Measurements from ENCODE around the gene PLAU.

DNA sequence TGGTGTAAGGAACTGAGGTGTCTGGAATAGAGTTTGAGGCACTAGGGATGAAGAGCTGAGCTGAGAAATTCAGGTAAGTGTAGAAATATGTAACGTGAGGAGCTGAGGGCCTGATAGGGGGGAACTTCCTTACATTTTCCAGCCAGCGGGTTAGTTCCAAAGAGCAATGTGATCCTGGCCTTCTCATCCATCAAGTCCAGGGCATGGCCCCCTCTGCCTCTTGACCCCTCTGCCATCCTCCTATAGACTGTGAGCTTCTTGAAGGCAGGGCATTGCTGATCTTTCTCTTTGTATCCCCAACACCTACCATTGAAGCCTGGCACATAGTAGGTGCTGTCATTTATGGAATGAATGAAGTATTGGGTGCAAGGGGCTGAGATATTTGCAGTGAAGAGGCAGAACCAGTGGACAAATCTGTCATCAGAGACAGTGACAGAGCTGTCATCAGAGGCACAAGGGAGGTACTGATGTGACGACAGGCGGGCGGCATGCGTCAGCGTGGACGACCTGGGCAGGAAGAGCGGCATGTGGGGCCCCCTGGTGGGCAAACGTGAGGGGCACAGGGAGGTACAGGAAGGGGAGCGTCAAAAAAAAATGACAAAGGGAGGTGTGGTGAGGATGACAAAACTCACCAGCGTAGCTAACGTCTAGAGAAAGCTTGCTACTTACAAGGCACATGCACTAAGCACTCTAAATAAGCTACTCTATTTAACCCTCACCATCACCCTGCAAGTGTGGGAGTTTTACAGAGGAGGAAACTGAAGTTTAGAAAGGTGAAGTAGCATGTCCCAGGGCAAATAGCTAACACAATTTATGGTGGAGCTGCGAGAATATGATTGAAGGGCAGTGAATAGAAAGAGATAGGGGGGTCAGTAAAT, 31.4 kb upstream of the PLAU start:
- TF ChIP-seq RBBP5 (conservative IDR thresholded peaks at IDR 0.05) = no peak
- TF ChIP-seq, protein P1, sequence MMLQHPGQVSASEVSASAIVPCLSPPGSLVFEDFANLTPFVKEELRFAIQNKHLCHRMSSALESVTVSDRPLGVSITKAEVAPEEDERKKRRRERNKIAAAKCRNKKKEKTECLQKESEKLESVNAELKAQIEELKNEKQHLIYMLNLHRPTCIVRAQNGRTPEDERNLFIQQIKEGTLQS (IDR thresholded peaks at IDR 0.05; ENCODE audit: borderline replicate concordance, extremely low read depth, low read depth, low read length) = no peak
- no peak for TF ChIP-seq TARDBP (IDR thresholded peaks at IDR 0.05; ENCODE audit: borderline replicate concordance)

Data from GM12878 (cell line).